GM12891 (cell line): Measurements from ENCODE around the gene ZAP70.

ENCODE experiments used
- POLR2A ChIP-seq: IDR thresholded peaks from 2 replicates; pipeline ENCODE4 v1.6.1; 2011; ENCODE audit warnings: low read depth, low read length, control low read depth
- POLR2AphosphoS5 ChIP-seq: IDR thresholded peaks from 2 replicates; pipeline ENCODE4 v1.6.1; 2011; ENCODE audit warnings: low read depth, low read length, control low read depth

GRCh38 chr2:97707362-97708047, 5.9 kb upstream of the ZAP70 start:
- TF ChIP-seq POLR2AphosphoS5 (no peak), POLR2A (no peak)
